ENCODE data around the gene CD69. TPM values are rescaled to one million over a fixed set of nuclear protein-coding genes. Genes with fewer than 3 reads are reported as not detected.

The CD69 gene
- total RNA-seq, 2 donors from 2014 or later = 51.8 to 150 TPM

DNA sequence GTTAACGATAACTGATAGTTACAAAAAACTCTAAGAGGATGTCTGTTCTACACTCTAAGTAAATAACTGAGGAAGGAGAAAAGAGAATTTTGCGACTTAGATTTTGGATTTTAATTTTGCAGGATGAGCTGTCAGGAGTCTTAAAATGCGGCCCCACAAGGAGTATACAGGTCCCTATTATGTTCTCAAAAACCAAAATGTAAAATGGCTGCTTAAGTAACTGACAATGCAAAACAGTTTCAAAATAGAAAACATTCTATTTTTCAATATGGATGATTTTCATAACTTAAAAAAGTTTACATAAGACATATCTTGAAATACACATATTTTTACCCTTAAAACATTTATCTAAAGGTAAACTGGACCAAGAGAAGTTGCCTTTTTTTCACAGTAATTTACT, 2.6 kb downstream of the CD69 start:
- ATAC-seq (replicated peaks) = no peak
- peaks cover 86% of the 10 kb centered on the region for H3K36me3 Mint-ChIP-seq (ENCODE audit: low read depth)
- peaks cover 5% of the 10 kb centered on the region for H3K9me3 Mint-ChIP-seq
- H3K4me1 Mint-ChIP-seq = peaks cover 45% of the 10 kb centered on the region
- H3K27ac Mint-ChIP-seq = peak overlapping the region; percentile 98
- H3K4me3 Mint-ChIP-seq = peak overlapping the region; percentile 96
- no peaks in the 10 kb centered on the region for H3K27me3 Mint-ChIP-seq

DNA sequence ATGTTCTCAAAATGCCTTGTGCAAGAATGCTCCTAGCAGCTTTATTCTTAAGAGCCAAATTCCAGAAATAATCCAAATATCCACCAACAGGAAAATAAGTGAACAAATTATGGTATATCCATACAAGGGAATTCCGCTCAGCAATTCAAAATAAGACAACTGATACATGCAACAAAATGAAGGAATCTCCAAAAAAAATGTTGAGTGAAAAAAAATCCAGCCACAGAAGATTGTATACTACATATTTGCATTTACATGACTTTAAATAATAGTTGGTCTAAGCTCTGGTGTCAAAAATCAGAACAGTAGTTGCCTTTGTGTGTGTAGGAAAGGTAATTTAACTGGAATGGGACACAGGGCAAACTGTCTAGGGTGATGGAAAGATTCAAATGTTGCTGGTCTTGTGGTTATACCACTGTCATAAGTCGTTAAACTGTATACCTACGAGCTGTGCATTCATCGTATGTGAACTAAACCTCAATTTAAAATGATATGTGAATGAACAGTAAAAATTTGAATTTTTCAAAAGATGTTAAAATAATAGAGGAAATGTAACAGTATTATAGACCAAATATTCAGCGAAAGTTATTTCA, 3.2 kb downstream of the CD69 start:
- no peaks in the 10 kb centered on the region for H3K27me3 Mint-ChIP-seq
- peak overlapping the region; percentile 98 for H3K27ac Mint-ChIP-seq
- peak overlapping the region; percentile 96 for H3K4me3 Mint-ChIP-seq
- H3K4me1 Mint-ChIP-seq = peaks cover 42% of the 10 kb centered on the region
- peaks cover 92% of the 10 kb centered on the region for H3K36me3 Mint-ChIP-seq (ENCODE audit: low read depth)
- ATAC-seq (replicated peaks) = no peak
- H3K9me3 Mint-ChIP-seq = peaks cover 5% of the 10 kb centered on the region

DNA sequence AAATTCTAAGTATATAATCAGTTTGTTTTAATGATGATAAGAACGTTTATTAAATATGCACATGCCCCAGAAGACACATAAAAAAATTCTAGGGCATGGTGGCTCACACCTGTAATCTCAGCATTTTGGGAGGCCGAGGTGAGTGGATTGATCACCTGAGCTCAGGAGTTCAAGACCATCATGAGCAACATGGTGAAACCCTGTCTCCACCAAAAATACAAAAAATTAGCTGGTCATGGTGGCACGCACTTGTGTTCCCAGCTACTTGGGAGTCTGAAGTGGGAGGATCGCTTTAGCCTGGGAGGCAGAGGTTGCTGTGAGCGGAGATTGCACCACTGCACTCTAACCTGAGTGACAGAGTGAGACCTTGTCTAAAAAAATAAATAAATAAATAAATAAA, 4.0 kb downstream of the CD69 start:
- peaks cover 96% of the 10 kb centered on the region for H3K36me3 Mint-ChIP-seq (ENCODE audit: low read depth)
- no peak for ATAC-seq (replicated peaks)
- no peaks in the 10 kb centered on the region for H3K9me3 Mint-ChIP-seq
- H3K4me3 Mint-ChIP-seq = peak overlapping the region; percentile 96
- H3K27me3 Mint-ChIP-seq = no peaks in the 10 kb centered on the region
- peaks cover 34% of the 10 kb centered on the region for H3K4me1 Mint-ChIP-seq
- peak overlapping the region; percentile 98 for H3K27ac Mint-ChIP-seq

DNA sequence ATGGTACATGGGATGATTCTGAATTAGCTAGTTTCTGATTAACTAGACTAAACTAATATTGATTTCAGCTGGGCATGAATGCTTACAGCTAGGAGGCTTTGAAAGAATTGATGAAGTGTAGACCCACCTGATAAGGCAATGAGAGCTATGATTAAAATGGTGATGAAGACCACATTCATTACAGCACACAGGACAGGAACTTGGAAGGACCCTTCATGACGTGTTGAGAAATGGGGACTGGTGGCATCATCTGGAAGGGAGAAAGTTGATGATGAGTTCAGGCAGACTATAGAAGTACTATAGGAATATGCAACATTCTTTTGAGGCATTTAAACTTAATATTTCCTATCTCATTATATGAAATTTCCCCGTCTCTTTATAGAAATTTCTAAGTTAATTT, 4.5 kb downstream of the CD69 start:
- no peaks in the 10 kb centered on the region for H3K27me3 Mint-ChIP-seq
- ATAC-seq (replicated peaks) = no peak
- H3K9me3 Mint-ChIP-seq = no peaks in the 10 kb centered on the region
- peaks cover 29% of the 10 kb centered on the region for H3K4me1 Mint-ChIP-seq
- H3K4me3 Mint-ChIP-seq = peak overlapping the region; percentile 96
- H3K36me3 Mint-ChIP-seq (ENCODE audit: low read depth) = peaks cover 95% of the 10 kb centered on the region
- H3K27ac Mint-ChIP-seq = peak overlapping the region; percentile 98

DNA sequence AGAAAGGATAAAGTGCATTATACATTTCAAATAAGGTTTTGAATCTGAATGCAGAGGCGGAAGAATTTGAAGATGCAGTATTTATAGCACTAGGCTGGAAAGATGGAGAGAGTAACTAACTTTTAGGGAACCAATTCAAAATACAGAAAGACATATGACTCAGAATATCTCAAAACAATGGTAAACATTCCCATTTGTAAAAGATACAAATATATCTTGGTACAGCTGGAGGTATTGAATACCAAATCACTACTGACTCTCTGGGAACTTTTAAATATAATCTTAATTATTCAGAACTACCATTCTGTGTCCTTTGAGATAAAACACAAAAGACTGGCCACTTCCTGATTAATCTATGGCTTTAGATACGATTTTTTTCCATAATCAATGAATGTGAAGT, 5.1 kb downstream of the CD69 start:
- H3K36me3 Mint-ChIP-seq (ENCODE audit: low read depth) = peaks cover 89% of the 10 kb centered on the region
- peak overlapping the region; percentile 96 for H3K4me3 Mint-ChIP-seq
- ATAC-seq (replicated peaks) = no peak
- H3K9me3 Mint-ChIP-seq = no peaks in the 10 kb centered on the region
- H3K4me1 Mint-ChIP-seq = peaks cover 23% of the 10 kb centered on the region
- no peaks in the 10 kb centered on the region for H3K27me3 Mint-ChIP-seq
- peak overlapping the region; percentile 17 for H3K27ac Mint-ChIP-seq

DNA sequence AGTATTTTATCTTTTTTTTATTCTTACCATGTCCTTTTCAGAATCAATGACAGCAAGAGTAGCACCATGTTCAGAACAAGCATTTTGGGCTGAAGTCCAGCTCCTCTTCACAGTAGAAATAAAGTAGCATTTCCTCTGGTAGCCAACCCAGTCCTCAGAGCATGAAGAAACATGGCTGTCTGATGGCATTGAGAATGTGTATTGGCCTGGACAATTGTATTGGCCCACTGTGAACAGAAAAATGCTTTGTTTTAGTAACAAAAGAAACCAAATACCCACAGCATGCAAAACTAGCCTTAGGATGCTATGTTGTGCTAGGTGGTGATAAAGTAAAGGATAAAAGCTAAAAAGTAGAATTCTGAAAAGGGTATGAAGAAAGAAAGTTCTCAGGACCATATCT, 5.7 kb downstream of the CD69 start:
- Mint-ChIP-seq H3K27me3 (no peaks in the 10 kb centered on the region), H3K27ac (peak overlapping the region; percentile 17), H3K36me3 (ENCODE audit: low read depth) (peaks cover 83% of the 10 kb centered on the region), H3K9me3 (no peaks in the 10 kb centered on the region), H3K4me1 (peaks cover 23% of the 10 kb centered on the region), H3K4me3 (peak overlapping the region; percentile 96)
- ATAC-seq (replicated peaks) = no peak

DNA sequence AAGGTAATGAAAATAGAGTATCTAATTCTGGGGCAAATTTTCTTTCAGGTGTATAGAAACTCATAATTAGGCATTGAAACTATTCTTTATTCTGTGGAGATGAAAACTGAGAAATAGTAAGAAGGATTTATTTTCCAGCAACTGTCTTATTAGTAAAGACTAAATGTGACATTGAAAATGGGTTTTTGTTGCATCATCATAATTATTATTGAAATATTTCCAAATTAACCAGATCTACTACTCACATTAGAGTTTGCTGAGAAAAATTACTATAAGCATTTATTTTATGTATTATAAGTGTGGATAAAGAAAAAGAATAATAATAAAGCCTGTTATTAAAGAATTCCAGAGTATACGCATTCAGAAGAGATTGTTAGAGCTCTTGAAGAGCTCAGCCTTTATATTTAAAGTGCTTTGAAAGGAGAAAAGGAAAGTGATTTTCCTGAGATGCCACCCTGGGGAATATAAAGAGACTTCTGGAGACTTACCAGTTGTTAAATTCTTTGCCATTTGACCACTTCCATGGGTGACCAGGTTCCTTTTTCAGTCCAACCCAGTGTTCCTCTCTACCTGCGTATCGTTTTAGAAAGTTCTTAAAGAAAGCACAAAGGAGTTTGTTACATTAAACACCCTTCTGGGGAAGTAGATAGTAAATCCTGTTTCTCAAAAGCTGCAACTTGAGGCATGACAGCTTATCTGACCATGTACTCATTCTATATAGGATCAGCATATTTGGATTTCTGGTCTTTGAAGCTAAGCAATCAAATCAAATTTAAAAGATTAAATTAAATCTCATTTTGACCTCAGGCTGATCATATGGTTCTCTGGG, 6.4 kb downstream of the CD69 start:
- Mint-ChIP-seq H3K27me3 (no peaks in the 10 kb centered on the region), H3K36me3 (ENCODE audit: low read depth) (peaks cover 76% of the 10 kb centered on the region), H3K9me3 (no peaks in the 10 kb centered on the region), H3K4me1 (peaks cover 23% of the 10 kb centered on the region), H3K4me3 (peak overlapping the region; percentile 96), H3K27ac (peak overlapping the region; percentile 40)
- no peak for ATAC-seq (replicated peaks)

DNA sequence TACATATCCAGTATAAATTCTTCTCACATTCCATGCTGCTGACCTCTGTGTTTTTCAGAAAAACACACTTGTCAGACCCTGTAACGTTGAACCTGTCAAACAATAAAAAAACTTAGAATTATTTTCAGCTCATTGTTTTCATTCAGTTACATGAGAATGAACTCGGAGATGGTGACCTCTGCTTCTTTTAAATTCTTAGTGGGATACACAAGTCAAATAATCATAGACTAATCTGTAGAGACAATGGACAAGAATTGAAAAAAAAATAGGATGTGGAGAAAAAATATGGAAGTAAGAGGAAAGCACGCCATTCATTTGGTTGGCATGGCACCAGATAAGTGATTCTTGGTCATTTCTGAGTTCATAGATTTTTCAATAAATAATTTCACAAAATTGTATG, 7.2 kb downstream of the CD69 start:
- peaks cover 68% of the 10 kb centered on the region for H3K36me3 Mint-ChIP-seq (ENCODE audit: low read depth)
- H3K27ac Mint-ChIP-seq = no peak overlapping the region
- H3K9me3 Mint-ChIP-seq = no peaks in the 10 kb centered on the region
- no peaks in the 10 kb centered on the region for H3K27me3 Mint-ChIP-seq
- H3K4me1 Mint-ChIP-seq = peaks cover 23% of the 10 kb centered on the region
- peak overlapping the region; percentile 96 for H3K4me3 Mint-ChIP-seq
- ATAC-seq (replicated peaks) = no peak

DNA sequence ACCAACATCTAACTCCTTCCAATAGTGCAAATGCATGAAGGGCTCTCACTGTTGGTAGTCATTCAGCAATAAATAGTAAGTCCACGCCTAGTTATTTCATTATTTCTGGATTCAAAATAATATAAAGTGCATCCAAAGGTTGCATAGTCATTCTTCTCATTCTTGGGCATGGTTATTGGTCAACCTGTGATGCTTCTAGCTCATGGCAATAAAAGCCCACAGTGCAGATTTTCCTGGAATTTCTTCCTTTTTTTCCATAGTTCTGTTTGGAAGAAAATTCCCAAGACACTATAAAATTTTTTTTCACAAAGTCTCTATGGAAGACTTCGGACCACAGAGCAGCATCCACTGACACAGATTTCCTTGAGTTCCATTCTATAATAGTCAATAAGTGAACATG, 7.6 kb downstream of the CD69 start:
- H3K27me3 Mint-ChIP-seq = no peaks in the 10 kb centered on the region

DNA sequence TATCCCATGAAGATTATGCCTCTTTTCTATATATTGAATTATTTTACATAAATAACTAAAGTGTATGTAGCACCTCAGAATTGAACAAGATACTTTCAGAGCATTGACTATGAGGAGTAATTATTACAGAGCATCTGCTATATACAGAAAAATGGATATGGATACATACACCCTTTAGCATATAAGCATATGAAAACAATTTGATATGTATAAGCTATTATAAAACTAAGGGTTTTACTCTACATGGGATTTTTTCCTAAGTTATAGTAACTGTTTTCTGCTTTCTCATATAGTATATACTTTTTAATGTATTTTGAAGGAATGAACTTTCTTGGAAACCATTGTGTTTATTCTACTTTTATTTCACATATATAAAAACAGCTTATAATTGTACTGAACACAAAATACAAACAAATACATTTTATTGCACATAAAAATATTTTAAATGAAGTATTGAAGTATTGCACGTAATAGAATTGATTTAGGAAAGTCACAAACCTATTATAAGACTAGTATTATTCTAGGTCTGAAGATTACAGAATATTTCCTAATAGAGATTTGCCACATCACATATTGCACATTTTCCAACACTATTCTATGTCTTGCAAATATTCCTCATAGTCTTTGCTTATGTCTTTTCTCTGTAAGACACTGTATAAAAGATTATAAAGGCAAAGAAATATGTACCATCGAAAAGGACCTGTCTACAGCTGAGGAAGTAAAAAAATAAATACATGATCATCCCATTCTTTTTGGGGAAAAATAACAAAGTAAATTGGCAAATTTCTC, 8.4 kb downstream of the CD69 start:
- peaks cover 18% of the 10 kb centered on the region for H3K4me1 Mint-ChIP-seq
- peaks cover 56% of the 10 kb centered on the region for H3K36me3 Mint-ChIP-seq (ENCODE audit: low read depth)
- no peaks in the 10 kb centered on the region for H3K9me3 Mint-ChIP-seq
- H3K27me3 Mint-ChIP-seq = no peaks in the 10 kb centered on the region
- H3K4me3 Mint-ChIP-seq = peak overlapping the region; percentile 96
- H3K27ac Mint-ChIP-seq = peak overlapping the region; percentile 13
- peak; percentile 30 for ATAC-seq (replicated peaks)

More for the DNA sequence above, 7.6 kb downstream of the CD69 start:
- peaks cover 64% of the 10 kb centered on the region for H3K36me3 Mint-ChIP-seq (ENCODE audit: low read depth)
- no peak overlapping the region for H3K27ac Mint-ChIP-seq
- peak overlapping the region; percentile 96 for H3K4me3 Mint-ChIP-seq
- ATAC-seq (replicated peaks) = no peak
- peaks cover 23% of the 10 kb centered on the region for H3K4me1 Mint-ChIP-seq
- H3K9me3 Mint-ChIP-seq = no peaks in the 10 kb centered on the region

DNA sequence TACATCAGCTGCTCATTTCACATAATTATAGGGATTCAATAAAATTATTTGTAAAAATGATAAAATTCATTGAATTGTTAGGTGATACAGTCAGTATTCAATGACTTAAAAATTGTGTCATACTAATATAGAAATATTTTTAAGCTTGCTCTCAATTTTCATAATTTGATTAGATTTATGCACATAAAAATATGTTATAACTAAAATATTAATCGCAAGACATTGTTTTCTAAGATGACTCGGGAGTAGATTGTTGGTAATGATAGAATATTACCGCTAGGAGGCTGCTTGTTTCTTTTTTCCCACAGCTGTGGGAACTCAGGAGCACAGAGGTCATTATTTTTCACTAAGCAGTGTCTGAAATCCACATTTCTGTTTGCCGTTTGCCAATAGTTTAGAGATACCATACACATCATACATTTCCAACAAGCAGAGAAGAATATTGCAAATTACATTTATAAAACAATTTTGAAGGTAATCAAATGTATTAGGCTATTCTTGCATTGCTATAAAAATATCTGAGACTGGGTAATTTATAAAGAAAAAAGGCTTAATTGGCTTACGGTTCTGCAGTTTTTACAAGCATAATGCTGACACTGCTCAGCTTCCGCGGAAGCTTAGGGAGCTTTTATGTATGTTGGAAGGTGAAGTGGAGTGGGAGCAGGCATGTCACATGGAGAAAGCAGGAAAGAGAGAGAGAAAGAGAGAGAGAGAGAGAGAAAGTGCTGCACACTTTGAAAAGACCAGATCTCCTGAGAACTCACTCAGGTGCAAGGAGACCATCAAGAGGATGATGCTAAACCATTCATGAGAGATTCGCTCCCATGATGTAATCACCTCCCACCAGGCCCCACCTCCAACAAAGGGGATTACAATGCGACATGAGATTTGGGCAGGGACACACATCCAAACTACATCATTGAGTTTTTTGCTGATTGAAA, 9.2 kb downstream of the CD69 start:
- Mint-ChIP-seq H3K4me3 (peak overlapping the region; percentile 26), H3K9me3 (no peaks in the 10 kb centered on the region), H3K4me1 (peaks cover 16% of the 10 kb centered on the region), H3K36me3 (ENCODE audit: low read depth) (peaks cover 48% of the 10 kb centered on the region), H3K27me3 (no peaks in the 10 kb centered on the region), H3K27ac (peak overlapping the region; percentile 13)
- ATAC-seq (replicated peaks) = peak; percentile 67

DNA sequence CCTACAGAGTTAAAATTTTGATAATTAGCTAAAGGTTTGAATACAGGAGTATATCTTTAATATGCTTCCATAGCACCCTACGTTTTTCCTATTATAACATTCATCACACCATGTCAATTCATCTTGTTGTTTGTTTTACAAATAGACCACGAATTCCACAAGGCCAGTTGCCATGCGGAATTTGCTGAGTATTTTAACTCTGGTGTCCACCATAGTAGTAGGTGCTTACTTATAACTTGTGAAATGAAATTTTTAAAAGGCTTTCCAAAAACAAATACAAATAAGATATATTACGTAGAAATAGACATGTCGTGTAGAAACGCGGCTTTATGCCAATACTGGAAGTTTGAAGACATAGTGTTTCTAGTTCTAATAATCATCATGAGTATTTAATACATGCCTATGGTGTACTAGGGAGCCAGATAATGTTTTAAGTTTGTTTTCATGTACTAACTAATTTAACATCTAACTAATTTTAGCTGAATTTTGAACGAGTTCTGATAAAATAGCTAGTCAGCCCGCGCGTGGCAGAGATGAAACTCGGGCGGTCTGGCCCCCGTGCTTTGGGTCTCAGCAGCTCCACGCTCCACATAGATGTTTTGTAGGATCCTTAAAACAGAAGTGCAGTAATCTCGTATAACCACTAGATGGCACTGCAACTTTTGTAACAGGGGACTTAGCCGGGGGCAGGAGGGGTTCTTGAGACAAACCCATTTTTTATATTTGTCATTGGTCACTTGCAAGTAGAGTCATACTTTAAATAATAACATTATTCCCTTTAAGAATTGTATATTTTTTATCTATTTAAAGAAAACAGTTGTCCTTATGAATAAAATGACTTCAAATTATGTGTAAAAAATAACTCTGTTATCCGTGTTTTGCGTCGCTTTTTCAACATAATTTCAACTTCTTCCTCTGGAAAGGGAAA, 10.2 kb downstream of the CD69 start:
- H3K4me1 Mint-ChIP-seq = peaks cover 10% of the 10 kb centered on the region
- H3K4me3 Mint-ChIP-seq = peak overlapping the region; percentile 54
- H3K27me3 Mint-ChIP-seq = no peaks in the 10 kb centered on the region
- H3K36me3 Mint-ChIP-seq (ENCODE audit: low read depth) = peaks cover 38% of the 10 kb centered on the region
- H3K9me3 Mint-ChIP-seq = no peaks in the 10 kb centered on the region
- ATAC-seq (replicated peaks) = peak; percentile 68
- H3K27ac Mint-ChIP-seq = no peak overlapping the region

DNA sequence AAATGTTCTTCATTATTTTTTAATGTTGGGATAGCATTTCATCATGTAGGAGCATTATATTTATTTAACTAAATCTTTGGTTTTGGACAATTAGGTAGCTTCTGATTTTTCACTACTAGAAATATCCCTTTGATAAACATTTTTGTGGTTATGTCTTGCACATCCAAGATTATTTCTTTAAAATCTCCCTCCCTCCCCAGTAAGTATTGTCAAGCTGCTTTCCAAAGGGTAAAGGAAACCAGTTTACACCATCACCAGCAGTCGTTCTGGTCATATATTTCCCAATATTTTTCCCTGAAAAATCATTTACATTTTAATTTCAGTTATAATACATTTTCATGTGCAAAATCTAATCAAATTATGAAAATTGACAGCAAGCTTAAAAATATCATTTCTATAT, 11.1 kb downstream of the CD69 start:
- H3K4me3 Mint-ChIP-seq = no peak overlapping the region
- ATAC-seq (replicated peaks) = no peak
- H3K27me3 Mint-ChIP-seq = no peaks in the 10 kb centered on the region
- peaks cover 29% of the 10 kb centered on the region for H3K36me3 Mint-ChIP-seq (ENCODE audit: low read depth)
- no peaks in the 10 kb centered on the region for H3K9me3 Mint-ChIP-seq
- peaks cover 11% of the 10 kb centered on the region for H3K4me1 Mint-ChIP-seq
- no peak overlapping the region for H3K27ac Mint-ChIP-seq

Data from activated T-helper 17 cell treated with anti-CD3 and anti-CD28 coated beads, Interleukin-2, amount 50 U/mL, for 72 hours (primary cell).